ENCODE data around the gene MUC20. TPM values are rescaled to one million over a fixed set of nuclear protein-coding genes. Genes with fewer than 3 reads are reported as not detected.

The MUC20 gene
- total RNA-seq, 2 experiments from 2014 or later = 0.20 to 0.65 TPM

DNA sequence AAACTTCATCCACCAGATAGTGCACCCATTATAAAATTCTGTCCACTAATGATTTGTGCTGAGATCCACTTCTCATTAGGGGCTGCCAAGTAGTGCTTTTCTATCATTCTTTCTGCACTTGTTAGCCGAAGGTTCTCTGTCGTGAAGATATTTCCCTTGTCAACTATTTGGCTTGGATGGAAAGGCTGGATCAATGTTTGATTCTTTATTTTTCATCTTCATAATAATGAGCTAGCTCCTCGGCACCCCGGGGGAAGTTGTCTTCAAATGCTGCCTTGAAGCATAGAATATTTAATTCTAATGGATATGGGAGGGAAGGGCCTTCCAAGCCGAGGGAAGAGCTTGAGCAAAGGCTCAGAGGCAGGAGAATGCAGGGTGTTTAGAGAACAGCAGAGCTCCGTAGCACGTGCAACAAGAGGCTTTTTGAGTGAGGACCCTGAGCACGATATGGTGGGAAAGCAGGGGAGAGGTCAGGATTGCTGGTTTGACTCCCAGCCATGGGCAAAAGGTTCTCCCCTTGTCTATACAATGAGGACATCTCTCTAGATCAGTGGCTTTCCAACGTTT is 16.3 kb upstream of the MUC20 start:
- ChIA-PET POLR2A (interaction anchor here (0.6 to 1.5 kb wide), 2 partner anchors 16 to 113 kb away, joined by 3 read pairs; partner anchors contain the start of gene MUC20), CTCF (interaction anchor here (1.0 to 1.9 kb wide), 2 partner anchors 13 to 146 kb away, joined by 5 to 7 read pairs; no protein-coding TSS in a partner anchor)
- TF ChIP-seq, protein P1, sequence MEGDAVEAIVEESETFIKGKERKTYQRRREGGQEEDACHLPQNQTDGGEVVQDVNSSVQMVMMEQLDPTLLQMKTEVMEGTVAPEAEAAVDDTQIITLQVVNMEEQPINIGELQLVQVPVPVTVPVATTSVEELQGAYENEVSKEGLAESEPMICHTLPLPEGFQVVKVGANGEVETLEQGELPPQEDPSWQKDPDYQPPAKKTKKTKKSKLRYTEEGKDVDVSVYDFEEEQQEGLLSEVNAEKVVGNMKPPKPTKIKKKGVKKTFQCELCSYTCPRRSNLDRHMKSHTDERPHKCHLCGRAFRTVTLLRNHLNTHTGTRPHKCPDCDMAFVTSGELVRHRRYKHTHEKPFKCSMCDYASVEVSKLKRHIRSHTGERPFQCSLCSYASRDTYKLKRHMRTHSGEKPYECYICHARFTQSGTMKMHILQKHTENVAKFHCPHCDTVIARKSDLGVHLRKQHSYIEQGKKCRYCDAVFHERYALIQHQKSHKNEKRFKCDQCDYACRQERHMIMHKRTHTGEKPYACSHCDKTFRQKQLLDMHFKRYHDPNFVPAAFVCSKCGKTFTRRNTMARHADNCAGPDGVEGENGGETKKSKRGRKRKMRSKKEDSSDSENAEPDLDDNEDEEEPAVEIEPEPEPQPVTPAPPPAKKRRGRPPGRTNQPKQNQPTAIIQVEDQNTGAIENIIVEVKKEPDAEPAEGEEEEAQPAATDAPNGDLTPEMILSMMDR (IDR thresholded peaks at IDR 0.05) = no peak
- Mint-ChIP-seq H3K4me3 (no peak overlapping the region), H3K9me3 (no peaks in the 10 kb centered on the region), H3K27ac (no peak overlapping the region), H3K36me3 (ENCODE audit: low read depth) (no peaks in the 10 kb centered on the region), H3K27me3 (no peaks in the 10 kb centered on the region), H3K4me1 (ENCODE audit: low read depth) (no peaks in the 10 kb centered on the region)
- no peak for ATAC-seq
- intact Hi-C loops (cut with micrococcal nuclease) = no loop called here
- no peak for DNase-seq

DNA sequence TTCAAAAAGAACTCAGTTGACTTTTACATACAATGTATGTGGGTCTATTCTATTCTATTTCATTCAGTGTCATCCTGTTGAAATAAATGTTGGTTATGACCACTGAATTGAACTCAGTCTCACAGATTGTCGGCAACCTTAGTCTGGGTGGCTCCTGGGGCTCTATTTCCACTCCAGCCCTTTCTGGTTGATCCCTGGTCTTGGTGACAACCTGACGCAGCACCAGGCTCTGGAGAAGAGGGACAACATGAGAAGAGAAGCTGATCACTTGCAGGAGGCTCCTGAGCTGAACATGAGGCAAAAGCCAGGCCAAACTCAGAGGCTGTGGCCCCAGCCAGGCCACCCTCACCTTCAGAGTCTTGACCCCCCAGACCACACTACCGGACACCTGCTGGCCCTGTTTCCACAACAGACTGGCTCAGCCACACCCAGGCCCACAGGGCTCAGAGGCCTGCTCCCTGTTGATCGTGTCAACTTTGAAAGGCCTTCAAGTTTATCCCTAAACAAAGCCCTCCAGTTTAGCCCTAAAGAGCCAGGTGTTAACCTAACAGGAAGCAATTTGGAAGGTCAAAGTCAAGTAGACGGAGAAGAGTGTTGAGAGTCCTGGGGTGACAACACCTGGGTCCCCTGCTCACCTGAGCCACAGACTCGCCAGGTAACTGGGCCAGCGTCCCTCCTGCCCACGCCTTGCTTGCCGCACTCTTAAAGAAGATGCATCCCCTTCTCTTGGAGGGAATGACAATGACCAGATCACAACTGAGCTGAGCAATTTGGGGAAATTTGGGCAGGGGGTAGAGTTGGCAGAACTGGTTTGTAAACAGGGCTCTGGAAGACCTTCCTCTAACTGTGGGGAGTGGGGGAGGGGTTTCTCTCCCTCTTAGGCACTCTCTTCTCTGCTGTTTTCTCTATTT is 15.4 kb upstream of the MUC20 start:
- TF ChIP-seq, protein P1 (IDR thresholded peaks at IDR 0.05) = no peak
- intact Hi-C loops (cut with micrococcal nuclease) = no loop called here
- ChIA-PET POLR2A (interaction anchor here (1.5 kb wide), 1 partner anchor 15 kb away, joined by 3 read pairs; the partner anchor contains the start of gene MUC20), CTCF (interaction anchor here (1.0 kb wide), 1 partner anchor 12 kb away, joined by 5 read pairs; no protein-coding TSS in a partner anchor)
- H3K9me3 Mint-ChIP-seq = no peaks in the 10 kb centered on the region
- no peaks in the 10 kb centered on the region for H3K36me3 Mint-ChIP-seq (ENCODE audit: low read depth)
- no peaks in the 10 kb centered on the region for H3K4me1 Mint-ChIP-seq (ENCODE audit: low read depth)
- DNase-seq = no peak
- H3K27me3 Mint-ChIP-seq = no peaks in the 10 kb centered on the region
- H3K27ac Mint-ChIP-seq = no peak overlapping the region
- H3K4me3 Mint-ChIP-seq = no peak overlapping the region
- no peak for ATAC-seq

DNA sequence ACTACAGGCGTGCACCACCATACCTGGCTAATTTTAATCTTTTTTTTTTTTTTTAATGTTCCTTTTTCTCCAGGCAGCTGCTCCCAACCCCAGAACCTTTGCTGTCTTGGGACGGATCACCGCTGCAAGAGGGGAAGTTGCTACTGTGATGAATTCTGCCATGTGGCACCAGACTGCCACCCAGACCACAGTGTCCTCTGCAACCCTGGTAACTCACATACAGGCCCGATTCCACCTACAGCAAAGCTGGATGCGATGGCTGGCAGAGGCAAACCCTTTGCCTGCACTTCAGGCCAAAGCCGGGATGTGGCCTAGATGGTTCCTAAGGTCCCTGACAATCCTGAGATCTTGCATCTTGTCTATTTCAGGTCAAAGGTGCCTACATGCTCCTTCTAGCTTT is 12.7 kb upstream of the MUC20 start:
- Mint-ChIP-seq H3K4me1 (ENCODE audit: low read depth) (no peaks in the 10 kb centered on the region), H3K4me3 (no peak overlapping the region), H3K27me3 (no peaks in the 10 kb centered on the region), H3K9me3 (no peaks in the 10 kb centered on the region), H3K36me3 (ENCODE audit: low read depth) (no peaks in the 10 kb centered on the region), H3K27ac (no peak overlapping the region)
- TF ChIP-seq, protein P1 (IDR thresholded peaks at IDR 0.05) = no peak
- CTCF ChIA-PET = interaction anchor here (1.1 to 2.9 kb wide), 2 partner anchors 10 to 143 kb away, joined by 6 to 13 read pairs; no protein-coding TSS in a partner anchor
- POLR2A ChIA-PET = no interaction called here
- no peak for ATAC-seq
- intact Hi-C loops (cut with micrococcal nuclease) = no loop called here
- no peak for DNase-seq

DNA sequence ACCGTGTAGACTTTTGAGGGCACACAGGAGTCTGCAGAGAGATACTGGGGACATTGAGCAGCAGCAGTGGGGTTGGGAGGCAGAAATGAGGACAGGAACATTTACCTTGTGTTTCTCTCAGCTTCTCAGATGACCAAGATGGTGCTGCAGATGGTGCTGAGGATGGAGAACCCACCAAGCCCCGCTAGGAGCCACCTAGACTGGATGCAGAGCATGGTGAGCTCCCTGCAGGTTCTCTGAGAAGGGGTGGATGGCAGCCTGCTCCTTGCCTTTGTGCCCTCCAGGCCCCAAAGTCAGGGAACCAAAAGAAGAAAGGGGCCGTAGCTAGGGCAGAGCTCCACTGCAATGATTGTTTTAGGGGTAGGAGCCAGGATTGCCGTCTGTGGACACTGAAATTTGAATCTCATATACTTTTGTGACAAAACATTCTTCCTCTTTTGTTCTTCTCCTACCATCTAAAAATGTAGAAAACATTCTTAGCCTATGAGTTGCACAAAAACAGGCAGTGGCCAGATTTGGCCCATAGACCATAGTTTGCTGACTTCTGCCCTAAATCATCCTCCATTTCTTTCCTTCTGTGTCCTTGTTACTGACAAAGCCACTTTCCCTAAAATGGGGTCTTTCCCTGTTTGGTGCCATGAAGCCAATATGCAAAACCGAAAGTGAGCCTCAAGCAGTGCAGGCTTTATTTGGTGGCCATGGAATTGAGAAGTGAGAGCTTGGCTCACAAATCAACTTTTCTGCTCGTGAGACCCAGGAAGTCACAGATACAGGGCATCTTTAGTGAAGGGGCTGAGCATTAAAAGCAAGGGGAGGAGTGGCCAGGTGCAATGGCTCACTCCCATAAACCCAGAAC is 11.9 kb upstream of the MUC20 start:
- CTCF ChIA-PET = interaction anchor here (1.1 to 2.9 kb wide), 2 partner anchors 9 to 142 kb away, joined by 6 to 13 read pairs; no protein-coding TSS in a partner anchor
- POLR2A ChIA-PET = interaction anchor here (0.9 kb wide), 1 partner anchor 8 kb away, joined by 3 read pairs; no protein-coding TSS in a partner anchor
- no peak overlapping the region for H3K4me3 Mint-ChIP-seq
- DNase-seq (no peak), ATAC-seq (no peak)
- H3K27ac Mint-ChIP-seq = no peak overlapping the region
- H3K27me3 Mint-ChIP-seq = no peaks in the 10 kb centered on the region
- H3K36me3 Mint-ChIP-seq (ENCODE audit: low read depth) = no peaks in the 10 kb centered on the region
- H3K4me1 Mint-ChIP-seq (ENCODE audit: low read depth) = no peaks in the 10 kb centered on the region
- intact Hi-C loops (cut with micrococcal nuclease) = no loop called here
- TF ChIP-seq, protein P1 (IDR thresholded peaks at IDR 0.05) = no peak
- H3K9me3 Mint-ChIP-seq = no peaks in the 10 kb centered on the region
